H9 (cell line): ENCODE results near the gene PHKA2. TPM values are rescaled to one million over a fixed set of nuclear protein-coding genes. Genes with fewer than 3 reads are reported as not detected.

Source experiments
- DNase-seq: peaks from one replicate; pipeline ENCODE4 v3.0.0-alpha.2; 2017
- H2AFZ ChIP-seq: one replicate; pipeline ENCODE4 v1.6.1; 2013; ENCODE audit warnings: mild to moderate bottlenecking, low read length, control low read depth, moderate library complexity
- H2AK5ac ChIP-seq: 2 replicates; pipeline ENCODE4 v1.6.1; 2013; ENCODE audit warnings: low read length, control low read depth, mixed read lengths; ENCODE audit not compliant: insufficient read length
- H2BK120ac ChIP-seq: one replicate; pipeline ENCODE4 v1.6.1; 2013; ENCODE audit warnings: low read depth, mild to moderate bottlenecking, low read length, control low read depth, inconsistent platforms; ENCODE audit not compliant: poor library complexity, severe bottlenecking
- H2BK12ac ChIP-seq: 2 replicates; pipeline ENCODE4 v1.6.1; 2013; ENCODE audit warnings: low read length, control low read depth, mixed read lengths, low read depth; ENCODE audit not compliant: insufficient read length
- H2BK15ac ChIP-seq: 2 replicates; pipeline ENCODE4 v1.6.1; 2013; ENCODE audit warnings: low read depth, low read length, control low read depth
- H2BK20ac ChIP-seq: one replicate; pipeline ENCODE4 v1.6.1; 2013; ENCODE audit warnings: low read depth, mild to moderate bottlenecking, low read length, control low read depth, inconsistent platforms; ENCODE audit not compliant: poor library complexity, severe bottlenecking
- H2BK5ac ChIP-seq: 2 replicates; pipeline ENCODE4 v1.6.1; 2013; ENCODE audit warnings: low read length, control low read depth, mixed read lengths; ENCODE audit not compliant: insufficient read length
- H3K14ac ChIP-seq: 2 replicates; pipeline ENCODE4 v1.6.1; 2013; ENCODE audit warnings: low read length, control low read depth; ENCODE audit not compliant: insufficient read depth
- H3K18ac ChIP-seq: 2 replicates; pipeline ENCODE4 v1.6.1; 2013; ENCODE audit warnings: low read depth, mild to moderate bottlenecking, mixed read lengths, low read length, control low read depth; ENCODE audit not compliant: insufficient read length
- H3K23ac ChIP-seq: 2 replicates; pipeline ENCODE4 v1.6.1; 2013; ENCODE audit warnings: low read length, control low read depth, mixed read lengths, low read depth; ENCODE audit not compliant: insufficient read length
- H3K23me2 ChIP-seq: 2 replicates; pipeline ENCODE4 v1.6.1; 2013; ENCODE audit warnings: low read depth, mild to moderate bottlenecking, mixed read lengths, low read length, control low read depth; ENCODE audit not compliant: insufficient read length, poor library complexity, severe bottlenecking
- H3K27ac ChIP-seq: 2 replicates; pipeline ENCODE4 v1.5.1; 2013; ENCODE audit warnings: low read length, control low read depth, mixed read lengths, low read depth; ENCODE audit not compliant: insufficient read length
- H3K27me3 ChIP-seq: 2 replicates; pipeline ENCODE4 v1.6.1; 2013; ENCODE audit warnings: low read length, control low read depth, inconsistent platforms; ENCODE audit not compliant: insufficient read depth
- H3K4ac ChIP-seq: 2 replicates; pipeline ENCODE4 v1.6.1; 2013; ENCODE audit warnings: low read depth, mild to moderate bottlenecking, control low read depth, inconsistent platforms, low read length, moderate library complexity
- H3K4me1 ChIP-seq: 2 replicates; pipeline ENCODE4 v1.6.1; 2013; ENCODE audit warnings: low read length, control low read depth, inconsistent platforms; ENCODE audit not compliant: insufficient read depth
- H3K4me2 ChIP-seq: 2 replicates; pipeline ENCODE4 v1.6.1; 2013; ENCODE audit warnings: low read length, control low read depth, mixed read lengths; ENCODE audit not compliant: insufficient read length, insufficient read depth
- H3K56ac ChIP-seq: 2 replicates; pipeline ENCODE4 v1.6.1; 2013; ENCODE audit warnings: low read depth, mild to moderate bottlenecking, mixed read lengths, low read length, control low read depth; ENCODE audit not compliant: insufficient read length
- H3K79me1 ChIP-seq: 2 replicates; pipeline ENCODE4 v1.6.1; 2013; ENCODE audit warnings: low read depth, mild to moderate bottlenecking, moderate library complexity, low read length, control low read depth, inconsistent platforms; ENCODE audit not compliant: insufficient read depth, poor library complexity, severe bottlenecking
- H3K79me2 ChIP-seq: 2 replicates; pipeline ENCODE4 v1.6.1; 2013; ENCODE audit warnings: low read length, control low read depth, inconsistent platforms; ENCODE audit not compliant: insufficient read depth
- H3K9ac ChIP-seq: 2 replicates; pipeline ENCODE4 v1.6.1; 2013; ENCODE audit warnings: low read length, control low read depth, mixed read lengths; ENCODE audit not compliant: insufficient read length; ENCODE audit errors: extremely low read depth
- H3K9me3 ChIP-seq: one replicate; pipeline ENCODE4 v1.6.1; 2013; ENCODE audit warnings: low read depth, low read length, inconsistent platforms; ENCODE audit not compliant: control insufficient read depth
- H3T11ph ChIP-seq: one replicate; pipeline ENCODE4 v1.6.1; 2013; ENCODE audit warnings: mild to moderate bottlenecking, low read length, control low read depth, inconsistent platforms
- H4K20me1 ChIP-seq: one replicate; pipeline ENCODE4 v1.6.1; 2013; ENCODE audit not compliant: control insufficient read depth, insufficient read length, insufficient read depth
- H4K5ac ChIP-seq: 2 replicates; pipeline ENCODE4 v1.6.1; 2013; ENCODE audit warnings: low read depth, mild to moderate bottlenecking, mixed read lengths, low read length, control low read depth; ENCODE audit not compliant: insufficient read length
- H4K8ac ChIP-seq: replicated peaks from 2 replicates; pipeline ENCODE4 v1.6.1; 2013; ENCODE audit warnings: low read length, control low read depth, mixed read lengths, low read depth; ENCODE audit not compliant: insufficient read length
- H4K91ac ChIP-seq: 2 replicates; pipeline ENCODE4 v1.6.1; 2013; ENCODE audit warnings: low read depth, mild to moderate bottlenecking, moderate library complexity, mixed read lengths, low read length, control low read depth; ENCODE audit not compliant: insufficient read length
- H3K27ac Mint-ChIP-seq, 3 experiments: 2 replicates in 2 of 3; 3 replicates in 1 of 3; pipeline ENCODE4 v1.8.0; 2020 to 2021; ENCODE audit warnings: mixed read lengths in 3 of 3, mild to moderate bottlenecking in 1 of 3, moderate library complexity in 1 of 3
- H3K27me3 Mint-ChIP-seq: 2 replicates; pipeline ENCODE4 v1.8.0; 2021; ENCODE audit warnings: low read depth, mild to moderate bottlenecking, moderate library complexity, mixed read lengths
- H3K36me3 Mint-ChIP-seq, 3 experiments: 2 replicates in 2 of 3; 3 replicates in 1 of 3; pipeline ENCODE4 v1.8.0; 2020 to 2021; ENCODE audit warnings: low read depth in 3 of 3, mixed read lengths in 3 of 3; ENCODE audit not compliant: insufficient read depth in 1 of 3
- H3K4me1 Mint-ChIP-seq, 2 experiments: 2 replicates each; pipeline ENCODE4 v1.8.0; 2020; ENCODE audit warnings: mixed read lengths in 2 of 2
- H3K4me3 Mint-ChIP-seq, 2 experiments: 2 replicates in 1 of 2; 3 replicates in 1 of 2; pipeline ENCODE4 v1.8.0; 2020 to 2021; ENCODE audit warnings: mild to moderate bottlenecking in 2 of 2, mixed read lengths in 2 of 2, moderate library complexity in 1 of 2
- H3K9me3 Mint-ChIP-seq, 2 experiments: 2 replicates in 1 of 2; 3 replicates in 1 of 2; pipeline ENCODE4 v1.8.0; 2020; ENCODE audit warnings: mild to moderate bottlenecking in 2 of 2, mixed read lengths in 2 of 2, moderate library complexity in 1 of 2
- WGBS: extraction: QIAGEN DNeasy Blood & Tissue Kit; methylation state at CpG from one replicate; pipeline ENCODE4 v1.1.7; 2013; ENCODE audit warnings: missing lambda C conversion rate, low lambda C conversion rate, mixed read lengths; ENCODE audit not compliant: insufficient read length; ENCODE audit errors: extremely low coverage; 5-methylcytosine and 5-hydroxymethylcytosine counted together
- total RNA-seq: library from RNA; stranded (reverse); gene quantifications from 2 replicates; pipeline ENCODE4 v1.2.1, GENCODE V29; 2021
- TF ChIP-seq, protein P1 (sequence below): fragments of 200-600 bp; sonication (generic); conservative IDR thresholded peaks from 3 replicates; pipeline ENCODE4 v1.8.0; 2021; ENCODE audit warnings: antibody characterized with exemption, mild to moderate bottlenecking

PHKA2 gene
- total RNA-seq, 1 experiment from 2014 or later, result 24.2 TPM

- H2BK15ac ChIP-seq, result no peak overlapping the region
- H3K4me1 Mint-ChIP-seq, result peaks cover 10 to 13% of the 10 kb centered on the region in 2 experiments
- H3K36me3 Mint-ChIP-seq, result peaks cover 2 to 10% (median 6%) of the 10 kb centered on the region in 3 experiments; a peak in 3 of 7 replicates
- no peak overlapping the region for H4K5ac ChIP-seq
- no peak overlapping the region for H2BK5ac ChIP-seq
- H3K79me1 ChIP-seq, result no peaks in the 10 kb centered on the region
- no peak overlapping the region for H3K4me2 ChIP-seq
- no peak overlapping the region; a peak in 1 of 7 replicates for H3K27ac Mint-ChIP-seq
- no peak overlapping the region for H3K9ac ChIP-seq
- no peak overlapping the region for H3K14ac ChIP-seq
- TF ChIP-seq, protein P1, sequence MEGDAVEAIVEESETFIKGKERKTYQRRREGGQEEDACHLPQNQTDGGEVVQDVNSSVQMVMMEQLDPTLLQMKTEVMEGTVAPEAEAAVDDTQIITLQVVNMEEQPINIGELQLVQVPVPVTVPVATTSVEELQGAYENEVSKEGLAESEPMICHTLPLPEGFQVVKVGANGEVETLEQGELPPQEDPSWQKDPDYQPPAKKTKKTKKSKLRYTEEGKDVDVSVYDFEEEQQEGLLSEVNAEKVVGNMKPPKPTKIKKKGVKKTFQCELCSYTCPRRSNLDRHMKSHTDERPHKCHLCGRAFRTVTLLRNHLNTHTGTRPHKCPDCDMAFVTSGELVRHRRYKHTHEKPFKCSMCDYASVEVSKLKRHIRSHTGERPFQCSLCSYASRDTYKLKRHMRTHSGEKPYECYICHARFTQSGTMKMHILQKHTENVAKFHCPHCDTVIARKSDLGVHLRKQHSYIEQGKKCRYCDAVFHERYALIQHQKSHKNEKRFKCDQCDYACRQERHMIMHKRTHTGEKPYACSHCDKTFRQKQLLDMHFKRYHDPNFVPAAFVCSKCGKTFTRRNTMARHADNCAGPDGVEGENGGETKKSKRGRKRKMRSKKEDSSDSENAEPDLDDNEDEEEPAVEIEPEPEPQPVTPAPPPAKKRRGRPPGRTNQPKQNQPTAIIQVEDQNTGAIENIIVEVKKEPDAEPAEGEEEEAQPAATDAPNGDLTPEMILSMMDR, result no peak
- H3K18ac ChIP-seq, result no peak overlapping the region
- no peaks in the 10 kb centered on the region for H3K27me3 ChIP-seq
- H3K23ac ChIP-seq, result no peak overlapping the region
- no peak overlapping the region for H2BK120ac ChIP-seq
- no peak for DNase-seq
- no peak overlapping the region for H3K27ac ChIP-seq
- no peaks in the 10 kb centered on the region for H3K79me2 ChIP-seq
- H3K56ac ChIP-seq, result no peak overlapping the region
- H3K9me3 Mint-ChIP-seq, result peaks cover 43 to 53% of the 10 kb centered on the region in 2 experiments
- whole genome bisulfite sequencing, result no CpG with 5 or more reads among the region's 7 CpGs
- H4K8ac ChIP-seq, result no peak overlapping the region
- H3T11ph ChIP-seq, result no peak overlapping the region
- H3K27me3 Mint-ChIP-seq, result no peaks in the 10 kb centered on the region
- H4K91ac ChIP-seq, result no peak overlapping the region
- no peak overlapping the region for H2AK5ac ChIP-seq
- H4K20me1 ChIP-seq, result no peaks in the 10 kb centered on the region
- H2BK12ac ChIP-seq, result no peak overlapping the region
- H3K4ac ChIP-seq, result no peak overlapping the region
- H3K9me3 ChIP-seq, result peaks cover 17% of the 10 kb centered on the region
- no peak overlapping the region for H2BK20ac ChIP-seq
- H2AFZ ChIP-seq, result no peak overlapping the region
- H3K4me3 Mint-ChIP-seq, result no peak overlapping the region
- no peaks in the 10 kb centered on the region for H3K23me2 ChIP-seq
- H3K4me1 ChIP-seq, result peaks cover 4% of the 10 kb centered on the region; the same call in 1 of the 2 replicates
These were observed 8.9 kb upstream of the PHKA2 start for GRCh38 chrX:18992829-18993228.
